Fibroblast of skin of back (primary cell): ENCODE data around the gene COL13A1.

Experiments used
- DNase-seq: peaks from one replicate; pipeline ENCODE4 v3.0.0-alpha.2; 2013

COL13A1 gene

DNA sequence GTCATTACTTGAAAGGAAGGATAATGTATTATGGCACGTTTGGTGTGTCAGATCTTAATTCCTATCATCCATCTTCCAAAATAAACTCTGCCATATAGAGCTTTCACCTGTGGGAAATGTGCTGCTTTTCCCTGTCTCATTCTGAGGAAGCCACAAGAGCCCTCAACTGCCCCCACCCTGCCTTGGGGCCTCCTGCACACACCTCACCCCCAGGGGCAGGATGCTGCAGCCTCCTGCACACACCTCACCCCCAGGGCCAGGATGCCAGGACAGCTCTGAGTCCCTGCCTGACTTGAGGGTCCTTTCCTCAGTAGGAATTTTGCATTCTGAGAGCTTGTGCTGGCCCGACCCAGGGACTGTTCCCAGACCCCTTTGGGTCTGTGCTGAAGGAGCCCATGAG, 67.1 kb downstream of the COL13A1 start:
- no peak for DNase-seq

DNA sequence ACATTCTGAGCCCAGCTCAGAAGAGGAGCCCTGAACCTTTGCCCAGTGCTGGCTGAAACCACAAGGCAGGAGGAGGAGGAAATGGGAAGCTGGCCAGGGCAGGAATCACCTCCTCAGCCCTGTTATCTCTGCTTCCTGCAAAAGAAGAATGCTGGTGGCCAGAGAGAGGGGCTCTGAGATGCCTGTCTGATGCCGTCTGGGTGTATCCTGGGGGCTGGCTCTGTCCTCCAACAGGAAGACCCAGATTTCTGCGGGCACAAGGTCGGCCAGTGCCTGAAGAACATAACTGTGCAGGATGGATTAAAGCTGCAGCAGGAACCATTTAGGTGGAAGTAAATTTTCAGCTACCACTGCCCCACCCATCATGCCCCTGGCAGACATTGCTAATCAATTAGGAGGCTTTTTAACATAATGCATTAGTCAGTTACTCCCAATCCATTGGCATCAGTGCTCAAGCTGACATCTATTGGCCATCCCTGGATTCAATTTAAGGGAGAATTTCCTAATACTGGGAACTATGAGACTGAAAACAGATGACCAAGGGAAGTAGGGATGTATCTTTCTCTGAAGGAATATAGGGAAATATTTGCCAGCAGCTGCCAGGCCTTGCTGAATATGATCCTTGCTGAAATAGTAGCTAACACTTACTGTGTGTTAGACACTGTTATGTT, 67.7 kb downstream of the COL13A1 start:
- peak; percentile 55 for DNase-seq

DNA sequence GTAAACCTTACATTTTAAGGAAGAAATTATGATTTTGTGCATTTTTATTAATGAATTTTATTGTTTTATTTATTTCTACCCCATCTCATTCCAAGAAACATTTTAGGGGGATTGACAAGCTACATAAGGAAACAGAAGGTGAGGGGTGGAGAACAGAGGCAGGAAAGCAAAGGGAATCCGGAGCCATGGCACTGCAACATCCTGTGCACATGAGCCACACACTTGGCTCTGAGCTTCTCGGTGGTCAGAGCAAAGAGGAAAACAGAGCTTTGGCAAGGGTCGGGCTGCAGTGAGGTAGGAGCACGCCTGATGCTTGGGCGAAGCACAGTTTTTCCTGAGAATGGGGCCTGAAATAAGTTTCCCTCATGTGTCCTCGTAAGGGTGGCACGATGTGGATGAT, 68.9 kb downstream of the COL13A1 start:
- no peak for DNase-seq

DNA sequence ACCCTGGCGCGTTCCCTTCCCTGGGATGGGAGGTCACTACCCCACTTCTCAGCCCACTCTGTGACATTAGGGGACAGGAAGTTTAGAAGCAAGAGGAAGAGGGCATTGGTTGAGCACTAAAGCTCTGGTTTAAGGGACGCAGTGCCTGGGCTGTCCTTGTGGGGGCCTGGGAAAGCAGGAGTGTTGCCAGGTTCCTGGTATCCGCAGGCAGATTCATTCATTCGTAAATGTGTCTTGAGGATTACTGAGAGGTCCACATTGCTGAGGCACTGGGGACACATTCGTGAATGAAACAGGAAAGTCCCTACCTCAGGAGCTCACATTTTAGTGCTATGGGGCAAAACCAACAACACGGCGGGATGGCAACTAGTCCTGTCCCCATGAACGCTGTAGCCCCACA, 69.4 kb downstream of the COL13A1 start:
- DNase-seq: no peak

DNA sequence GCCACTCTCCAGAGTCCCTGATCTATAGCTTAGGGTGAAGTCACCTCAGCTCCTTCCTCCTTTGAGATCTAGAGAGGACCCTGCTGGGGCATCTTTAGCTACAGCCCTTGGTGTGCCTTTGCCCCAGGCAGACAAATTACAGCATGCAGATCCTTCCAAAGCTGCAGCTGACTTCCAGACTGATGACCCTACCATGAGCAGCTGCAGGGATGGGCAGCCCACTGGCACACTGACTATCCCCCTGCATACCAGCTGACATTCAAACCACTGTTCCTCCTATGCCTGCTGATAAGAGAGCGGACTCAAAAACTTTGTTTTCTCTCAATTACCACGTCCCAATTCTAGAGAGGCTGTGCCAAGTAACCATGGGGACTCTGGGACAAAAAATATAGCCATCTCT, 70.6 kb downstream of the COL13A1 start:
- no peak for DNase-seq

DNA sequence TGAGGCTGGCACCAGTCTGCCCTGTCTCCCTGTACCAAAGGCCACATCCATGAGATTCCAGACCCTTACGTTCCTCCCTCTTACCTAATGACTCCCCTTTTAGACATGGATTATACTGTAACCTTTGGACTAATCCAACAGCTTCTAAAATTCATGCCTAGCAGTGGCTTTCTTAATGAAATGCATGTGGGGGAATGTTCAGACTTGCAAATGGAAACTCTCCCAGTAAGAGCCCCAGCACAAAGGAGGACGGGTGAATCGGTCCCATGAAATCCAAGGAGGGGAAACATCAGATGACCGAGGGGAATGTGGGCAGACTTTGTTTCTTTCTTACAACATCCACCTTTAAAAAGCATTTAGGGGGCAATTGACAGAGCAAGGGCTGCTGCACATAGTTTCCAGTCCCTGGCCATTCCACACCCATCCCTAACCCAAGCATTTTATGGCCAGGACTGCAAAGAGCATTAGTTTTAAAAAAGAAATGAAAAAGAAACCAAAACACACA, 71.5 kb downstream of the COL13A1 start:
- DNase-seq: no peak

DNA sequence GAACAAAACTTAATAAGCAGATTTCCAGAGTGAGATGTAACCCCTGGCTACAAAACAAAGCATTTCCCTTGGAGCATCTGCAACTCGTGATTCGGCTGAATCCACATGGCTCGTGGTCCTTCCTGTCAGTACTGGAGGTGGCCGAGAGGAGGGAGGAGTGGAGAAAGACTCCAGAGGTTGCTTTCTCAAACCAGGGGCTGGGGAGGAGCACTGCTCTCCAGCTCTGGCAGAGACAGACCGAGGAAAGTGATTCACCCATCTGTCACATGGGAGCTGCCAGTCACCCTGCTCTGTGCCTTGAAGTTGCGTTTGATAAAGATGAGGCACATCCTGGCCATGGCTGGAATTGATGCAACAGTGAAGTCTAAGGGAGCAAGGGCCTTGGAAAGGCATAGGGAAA, 72.7 kb downstream of the COL13A1 start:
- DNase-seq: peak; percentile 84

DNA sequence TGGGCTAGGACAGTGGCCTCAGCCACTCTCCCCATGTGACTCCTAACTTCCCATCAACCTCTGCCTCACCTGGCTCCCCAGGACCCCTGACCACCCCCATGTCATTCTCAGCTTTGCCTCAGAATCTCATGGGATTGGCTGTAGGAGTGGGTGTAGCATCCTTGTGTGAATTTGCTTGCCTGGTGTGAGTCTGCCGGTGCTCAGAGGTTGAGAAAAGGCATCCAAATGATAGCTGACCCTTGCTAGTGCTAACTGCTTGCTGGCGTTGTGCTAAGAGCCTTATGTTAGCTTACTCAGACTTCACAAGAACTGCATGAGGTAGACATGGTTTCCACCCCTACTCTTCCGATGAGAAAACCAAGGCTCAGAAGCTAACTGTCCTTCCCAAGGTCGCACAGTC, 74.2 kb downstream of the COL13A1 start:
- no peak for DNase-seq

DNA sequence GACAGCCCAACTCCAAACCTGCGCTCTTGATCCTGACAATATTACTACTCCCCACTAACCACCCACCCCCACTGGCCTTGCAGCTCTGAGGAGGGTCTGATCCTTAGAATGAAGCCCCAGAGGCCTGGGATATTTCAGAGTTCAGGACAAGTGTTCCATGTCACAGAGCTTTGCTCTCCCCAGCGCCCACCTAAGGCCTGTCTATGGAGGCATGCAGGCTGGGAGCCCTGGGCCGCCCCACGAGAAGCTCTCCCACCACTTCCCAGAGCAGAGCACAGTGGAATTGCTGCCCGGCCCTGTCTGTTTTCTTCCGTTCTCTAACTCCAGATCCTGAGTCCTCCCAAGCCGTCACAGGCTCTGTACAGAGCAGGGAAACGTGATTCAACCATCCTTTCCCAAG, 74.6 kb downstream of the COL13A1 start:
- DNase-seq: no peak

DNA sequence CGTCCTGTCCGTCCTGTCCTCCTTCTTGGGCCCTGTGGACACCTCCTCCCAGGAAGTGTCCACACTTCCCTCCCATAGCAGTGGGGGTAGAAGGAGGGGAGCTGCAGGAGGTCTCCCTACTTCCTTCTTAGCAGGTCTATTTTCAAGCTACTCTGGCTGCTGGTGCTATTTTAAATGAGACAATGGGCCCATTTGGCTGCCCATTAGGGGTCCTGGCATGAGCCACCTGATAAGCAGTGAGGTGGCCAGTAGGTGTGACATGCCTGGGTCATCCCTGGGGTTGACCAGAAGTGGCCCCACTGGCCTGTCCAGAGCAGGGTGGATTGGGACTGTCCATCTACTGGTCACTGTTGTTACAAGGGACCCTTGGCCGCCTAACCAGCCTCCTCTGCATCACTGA, 75.2 kb downstream of the COL13A1 start:
- no peak for DNase-seq

DNA sequence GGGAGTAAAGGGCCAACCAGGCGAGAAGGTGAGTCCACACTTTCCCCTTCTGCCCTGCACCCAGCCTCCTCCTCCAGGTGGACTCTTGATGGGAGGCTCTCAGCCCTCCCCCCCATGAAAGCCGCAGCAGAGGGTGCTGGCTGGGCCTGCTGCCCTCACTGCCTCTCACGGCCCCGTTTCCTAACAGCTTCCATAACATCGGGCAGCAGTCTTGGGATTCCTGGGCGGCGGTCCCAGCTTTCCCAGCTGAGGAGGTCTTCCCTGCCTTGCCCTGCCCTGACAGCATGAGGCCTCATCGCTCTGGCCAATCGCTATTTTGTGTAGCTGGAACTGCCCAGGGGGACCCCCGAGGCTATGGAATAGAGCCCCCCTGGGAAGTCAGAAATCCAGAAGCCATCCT, 76.3 kb downstream of the COL13A1 start:
- no peak for DNase-seq

DNA sequence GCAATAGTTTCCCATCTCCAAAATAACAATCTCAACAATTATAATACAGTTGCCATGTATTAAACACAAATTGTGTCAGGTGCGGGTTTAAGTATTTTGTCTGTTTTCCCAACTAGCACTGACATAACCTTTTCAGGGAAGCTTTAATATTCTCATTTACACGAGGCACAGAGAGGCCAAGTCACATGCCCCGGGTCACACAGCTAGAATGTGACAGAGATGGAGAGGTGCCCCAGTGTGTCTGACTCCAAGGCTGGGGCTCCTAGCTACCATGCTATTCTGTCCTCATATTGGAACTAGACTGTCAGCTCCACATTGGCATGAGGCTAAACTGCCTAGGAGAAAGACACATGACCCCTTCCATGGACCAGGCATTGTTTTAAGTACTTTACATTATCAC, 77.2 kb downstream of the COL13A1 start:
- DNase-seq: no peak

DNA sequence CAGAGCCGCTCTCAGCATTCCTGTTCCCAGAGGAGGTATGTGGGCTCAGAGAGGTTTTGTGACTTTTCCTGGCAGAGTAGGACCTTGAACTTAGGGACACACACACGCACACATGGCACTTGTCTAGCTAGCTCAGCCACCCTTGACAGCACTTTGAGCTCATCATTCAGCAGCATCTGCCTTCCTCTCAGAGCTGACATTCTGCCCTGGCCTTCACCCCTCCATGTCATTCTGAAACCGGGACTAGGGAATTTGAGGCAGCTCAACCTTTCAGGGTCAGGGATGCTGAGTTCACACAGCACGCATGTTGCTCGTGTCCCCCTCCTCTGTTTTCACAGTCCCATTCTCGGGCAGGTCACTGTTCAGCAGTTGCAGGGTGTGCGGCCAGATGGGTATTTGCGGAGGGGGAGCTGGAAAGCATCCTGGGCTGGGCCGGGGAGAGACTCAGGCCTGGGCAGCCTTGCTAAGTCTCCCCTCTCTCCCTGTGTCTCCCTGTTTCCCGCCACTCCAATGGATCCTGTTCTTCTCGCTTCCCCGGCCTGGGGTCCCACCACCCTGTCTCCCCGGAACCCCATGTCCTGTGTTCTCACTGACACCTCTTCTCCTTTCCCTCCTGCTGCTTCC, 78.0 kb downstream of the COL13A1 start:
- no peak for DNase-seq

DNA sequence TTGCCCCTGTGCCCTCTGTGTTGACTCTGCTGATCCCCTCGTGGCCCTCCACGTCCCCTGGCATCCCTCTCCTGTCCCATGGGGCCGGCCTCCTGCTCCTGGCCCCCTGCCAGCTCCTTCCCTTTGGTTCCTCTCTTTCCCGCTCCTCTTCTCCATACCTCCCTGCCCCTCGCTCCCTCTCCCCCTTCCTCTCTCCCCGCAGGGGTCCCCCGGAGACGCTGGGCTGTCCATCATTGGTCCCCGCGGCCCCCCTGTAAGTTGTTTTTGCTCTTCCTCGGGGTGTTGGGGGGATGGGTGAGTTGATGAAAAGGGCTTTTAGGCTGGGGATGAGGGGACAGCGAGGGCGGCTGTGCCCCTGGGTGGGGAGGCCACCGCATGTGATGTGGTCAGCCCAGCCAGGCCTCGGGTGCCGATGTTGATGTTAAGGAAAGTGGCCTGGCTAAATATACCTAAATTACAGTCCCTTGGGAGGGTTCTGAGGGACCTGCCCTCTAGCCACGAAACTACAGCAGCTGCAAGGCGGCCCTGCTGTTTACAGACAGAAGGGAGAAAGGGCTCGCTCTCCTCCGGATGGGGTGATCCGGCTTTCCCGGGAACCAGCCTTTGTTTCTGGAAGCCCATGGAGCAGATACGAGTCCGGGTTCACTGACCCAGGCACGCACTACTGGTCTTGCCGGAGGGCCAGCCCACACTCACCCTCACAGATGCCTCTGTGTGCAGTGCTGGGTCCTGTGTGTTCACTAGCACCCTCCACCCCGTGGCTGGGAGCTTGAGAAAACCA, 78.8 kb downstream of the COL13A1 start:
- DNase-seq: no peak

DNA sequence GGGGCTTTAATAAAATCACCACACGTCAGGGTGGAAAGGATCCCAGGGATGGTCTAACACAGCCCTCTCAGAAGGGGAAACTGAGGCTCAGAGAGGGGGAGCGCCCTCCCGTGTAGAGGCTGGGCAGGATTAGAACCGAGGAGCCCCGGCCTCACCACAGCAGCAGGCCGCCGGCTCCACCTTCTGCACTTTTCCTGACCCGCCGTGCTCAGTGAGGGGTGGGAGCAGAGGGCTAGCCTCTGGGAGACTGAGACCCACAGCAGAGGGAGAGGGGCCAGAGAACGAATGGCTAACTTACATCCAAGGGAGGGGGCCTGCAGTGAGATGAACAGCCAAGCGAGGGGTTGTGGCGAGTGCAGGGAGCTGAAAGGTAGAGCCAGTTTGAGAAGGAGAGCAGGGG, 79.5 kb downstream of the COL13A1 start:
- DNase-seq: no peak

DNA sequence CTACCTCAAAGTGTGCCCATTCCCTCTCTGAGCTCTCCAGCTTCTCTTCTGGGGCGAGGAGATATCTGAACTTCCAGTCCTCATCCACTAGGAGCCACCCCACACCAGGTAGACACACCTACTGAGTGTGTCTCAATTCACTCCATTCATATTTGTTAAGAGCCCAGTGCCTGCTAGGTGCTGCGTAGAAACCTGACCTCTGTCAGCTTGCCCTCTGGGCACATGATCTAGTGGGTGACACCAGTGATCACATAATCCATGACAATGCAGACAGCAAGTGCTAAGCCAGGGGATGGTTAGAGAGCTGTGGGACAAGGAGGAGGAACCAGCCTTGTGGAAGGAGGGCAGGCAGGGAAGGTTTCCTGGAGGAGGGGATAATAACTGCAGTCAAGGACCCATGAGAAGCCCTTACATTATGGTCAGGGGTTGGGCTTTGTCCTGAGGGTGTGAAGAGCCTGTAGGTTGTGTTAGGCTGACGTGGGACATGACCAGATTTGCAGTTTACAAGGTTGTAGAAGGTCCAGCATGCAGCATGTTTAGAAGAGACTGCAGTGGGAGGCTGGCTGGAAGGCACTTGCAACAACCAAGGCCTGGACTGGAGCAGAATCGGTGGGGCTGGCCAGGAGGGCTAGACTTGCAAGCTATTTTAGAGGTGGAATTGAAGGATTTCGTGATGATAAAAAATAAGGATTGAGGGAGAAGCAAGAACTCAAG, 81.8 kb downstream of the COL13A1 start:
- DNase-seq: no peak

DNA sequence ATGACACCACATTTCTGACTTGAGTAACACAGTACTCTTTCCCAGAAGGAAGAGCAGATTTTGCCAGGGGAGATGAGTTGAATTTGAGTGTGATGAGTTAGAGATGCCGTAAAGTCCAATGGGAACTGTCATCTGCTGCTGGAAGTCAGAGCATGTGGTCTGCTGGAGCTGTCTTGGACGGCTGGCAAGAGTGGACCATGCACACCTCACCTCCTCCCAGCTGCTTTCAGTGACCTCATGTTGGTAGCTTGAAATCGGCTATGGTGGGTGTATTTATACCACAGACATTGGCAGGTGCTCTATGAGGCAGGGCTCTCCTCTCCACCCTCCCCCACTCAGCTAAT, 82.3 kb downstream of the COL13A1 start:
- DNase-seq: no peak

DNA sequence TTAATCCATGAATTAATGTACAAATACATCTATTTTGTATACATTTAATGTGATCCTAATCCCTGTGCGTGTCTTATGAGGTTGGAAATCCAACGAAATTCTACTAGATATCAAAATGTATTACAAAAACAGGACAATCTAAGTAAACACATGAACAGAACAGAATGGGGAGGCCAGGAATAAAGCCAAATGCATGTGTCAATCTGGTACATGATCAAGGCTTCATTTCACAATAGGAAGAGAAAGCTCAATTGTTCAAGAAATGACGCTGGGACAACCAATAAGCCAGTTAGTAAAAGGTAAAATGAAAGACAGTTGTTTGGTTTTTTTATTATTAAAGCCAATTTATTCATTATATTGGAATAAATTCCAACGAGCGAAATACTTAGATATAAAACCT, 83.0 kb downstream of the COL13A1 start:
- DNase-seq: no peak

DNA sequence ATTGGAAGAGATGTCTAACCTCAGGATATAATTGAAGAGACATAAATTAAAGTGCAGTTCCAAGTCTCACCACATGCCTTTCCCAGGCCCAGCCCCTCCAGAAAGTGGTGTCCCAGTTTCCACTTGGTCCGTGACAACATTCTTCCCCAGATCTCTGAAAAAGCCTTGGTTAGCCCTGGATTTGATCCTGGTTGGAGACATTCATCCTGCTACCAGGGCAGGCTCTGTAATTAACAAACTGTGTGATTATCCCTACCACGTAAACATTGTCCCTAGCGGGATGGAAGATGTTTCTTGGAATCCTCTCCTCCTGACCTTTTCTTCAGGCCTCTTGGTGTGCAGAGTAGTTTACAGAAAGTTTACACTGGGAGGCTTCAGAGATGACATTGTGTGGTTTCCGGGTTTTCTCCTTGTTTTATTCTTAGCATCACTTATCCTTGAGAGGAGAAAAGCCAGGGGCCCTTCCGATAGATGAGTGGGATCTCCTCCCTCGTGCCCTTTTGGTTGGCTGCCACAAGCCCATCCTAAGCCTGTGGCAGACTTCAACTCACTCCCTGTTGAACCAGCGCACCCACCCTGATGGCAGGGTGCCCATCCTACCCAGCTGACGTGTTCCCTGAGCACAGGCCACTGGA, 83.8 kb downstream of the COL13A1 start:
- DNase-seq: no peak

DNA sequence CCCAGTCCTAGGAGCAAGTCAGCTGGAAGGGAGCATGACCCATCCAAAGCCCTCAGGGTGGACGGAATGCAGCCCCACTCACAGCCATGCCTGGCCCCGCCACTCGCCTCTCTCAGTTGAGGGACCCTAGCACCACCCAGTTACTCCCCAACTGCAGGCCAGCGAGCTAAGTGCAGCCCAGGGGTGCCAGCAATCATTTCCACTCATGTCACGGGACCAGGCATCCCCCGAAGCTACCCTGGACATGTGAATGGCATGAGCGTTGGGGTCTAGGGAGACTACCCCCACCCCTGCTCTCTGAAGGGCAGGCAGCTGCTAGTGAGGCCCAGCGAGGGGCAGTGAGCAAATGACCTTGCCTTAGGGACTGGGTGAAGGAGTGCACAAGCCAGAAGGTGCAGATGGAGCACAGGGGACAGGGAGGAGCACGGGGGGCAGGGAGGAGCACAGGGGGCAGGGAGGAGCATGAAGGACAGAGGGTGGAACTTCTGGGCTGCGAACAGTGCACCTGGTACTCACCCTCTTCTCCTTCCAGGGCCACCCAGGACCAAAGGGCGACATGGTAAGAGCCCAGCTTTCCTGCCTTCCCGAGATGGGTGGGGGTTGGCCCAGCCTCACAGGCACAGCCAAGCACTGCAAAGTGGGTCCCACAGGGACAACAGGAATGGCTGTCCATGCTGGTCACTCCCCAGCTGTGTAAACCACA, 87.3 kb downstream of the COL13A1 start:
- no peak for DNase-seq

DNA sequence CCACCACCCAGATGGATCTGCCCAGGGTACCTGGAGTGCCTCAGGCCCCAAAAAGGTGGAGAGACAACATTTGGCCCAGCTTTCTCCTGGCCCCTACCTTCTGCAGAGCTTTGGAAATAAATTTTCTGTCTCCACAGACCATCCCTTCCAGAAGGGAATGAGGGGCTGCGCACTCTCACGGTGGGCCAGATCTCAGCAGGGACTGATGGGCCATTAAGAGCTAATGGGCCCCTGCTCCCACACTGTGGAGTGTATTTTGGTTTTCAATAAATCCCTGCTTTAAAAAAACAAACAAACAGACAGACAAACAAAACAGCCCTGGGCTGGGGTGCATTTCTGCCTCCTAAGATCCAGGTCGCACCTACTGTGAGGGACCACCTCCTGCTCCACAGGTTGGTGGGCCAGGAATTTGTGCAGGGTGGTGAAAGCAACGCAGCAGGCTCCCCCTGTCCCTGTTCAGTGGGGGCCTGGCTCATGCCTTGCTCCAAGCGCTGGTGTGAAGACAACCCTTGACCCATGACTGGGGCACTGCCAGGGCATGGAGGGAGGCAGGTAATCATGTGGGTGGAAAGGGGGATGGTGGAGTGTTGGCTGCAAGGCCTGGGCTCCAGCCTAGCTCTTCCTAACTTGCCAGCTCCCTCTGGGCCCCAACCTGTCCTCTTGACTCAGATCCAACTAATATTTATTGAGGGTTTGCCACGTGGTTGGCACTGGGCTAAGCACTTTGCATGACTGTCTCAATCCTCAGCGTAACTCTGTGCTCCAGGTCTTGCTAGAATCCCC, 88.5 kb downstream of the COL13A1 start:
- DNase-seq: no peak
